ENCODE data around the gene SIRT6.
"Not testable (repeated sequence)": the region's sequence is repeated elsewhere in the genome, so short reads cannot be mapped to it uniquely, and the experiment has no call there.

SIRT6 gene

GRCh38 chr19:4129050-4129449 lies 53.3 kb downstream of the SIRT6 start:
- DNase-seq = not testable (repeated sequence)

GRCh38 chr19:4127322-4127721 lies 55.0 kb downstream of the SIRT6 start:
- DNase-seq = not testable (repeated sequence)

GRCh38 chr19:4124638-4125037 lies 57.7 kb downstream of the SIRT6 start:
- DNase-seq = no peak

All from NCI-H1105 (cell line).